Panc1 (cell line): ENCODE measurements around the gene ACOX3.

Experiments used
- POLR2AphosphoS5 ChIP-seq: IDR thresholded peaks from 2 replicates; pipeline ENCODE4 v1.6.1; 2012; ENCODE audit warnings: mild to moderate bottlenecking, low read depth, low read length, moderate library complexity
- SIN3A ChIP-seq: IDR thresholded peaks from 2 replicates; pipeline ENCODE4 v1.6.1; 2012; ENCODE audit warnings: low read depth, mild to moderate bottlenecking, low read length, moderate library complexity, borderline replicate concordance; ENCODE audit not compliant: insufficient read depth
- TCF7L2 ChIP-seq: IDR thresholded peaks from 2 replicates; pipeline ENCODE4 v1.6.1; 2011; ENCODE audit warnings: mild to moderate bottlenecking, low read depth, low read length, inconsistent platforms
- TF ChIP-seq, protein P1 (sequence below): fragments of 450-650 bp; IDR thresholded peaks from 2 replicates; pipeline ENCODE4 v1.5.1; 2017; ENCODE audit warnings: mild to moderate bottlenecking
- TF ChIP-seq, protein P2 (sequence below), 2 experiments: IDR thresholded peaks; 2 replicates each; pipeline ENCODE4 v1.6.1; 2011 to 2012; ENCODE audit warnings: low read depth in 2 of 2, control low read depth in 1 of 2, low read length in 1 of 2, mild to moderate bottlenecking in 1 of 2, moderate library complexity in 1 of 2; ENCODE audit not compliant: insufficient read depth in 1 of 2

GRCh38 chr4:8330821-8331574 lies 109.5 kb downstream of the ACOX3 start:
- TF ChIP-seq, protein P1, sequence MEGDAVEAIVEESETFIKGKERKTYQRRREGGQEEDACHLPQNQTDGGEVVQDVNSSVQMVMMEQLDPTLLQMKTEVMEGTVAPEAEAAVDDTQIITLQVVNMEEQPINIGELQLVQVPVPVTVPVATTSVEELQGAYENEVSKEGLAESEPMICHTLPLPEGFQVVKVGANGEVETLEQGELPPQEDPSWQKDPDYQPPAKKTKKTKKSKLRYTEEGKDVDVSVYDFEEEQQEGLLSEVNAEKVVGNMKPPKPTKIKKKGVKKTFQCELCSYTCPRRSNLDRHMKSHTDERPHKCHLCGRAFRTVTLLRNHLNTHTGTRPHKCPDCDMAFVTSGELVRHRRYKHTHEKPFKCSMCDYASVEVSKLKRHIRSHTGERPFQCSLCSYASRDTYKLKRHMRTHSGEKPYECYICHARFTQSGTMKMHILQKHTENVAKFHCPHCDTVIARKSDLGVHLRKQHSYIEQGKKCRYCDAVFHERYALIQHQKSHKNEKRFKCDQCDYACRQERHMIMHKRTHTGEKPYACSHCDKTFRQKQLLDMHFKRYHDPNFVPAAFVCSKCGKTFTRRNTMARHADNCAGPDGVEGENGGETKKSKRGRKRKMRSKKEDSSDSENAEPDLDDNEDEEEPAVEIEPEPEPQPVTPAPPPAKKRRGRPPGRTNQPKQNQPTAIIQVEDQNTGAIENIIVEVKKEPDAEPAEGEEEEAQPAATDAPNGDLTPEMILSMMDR, result no peak
- TF ChIP-seq, protein P2, sequence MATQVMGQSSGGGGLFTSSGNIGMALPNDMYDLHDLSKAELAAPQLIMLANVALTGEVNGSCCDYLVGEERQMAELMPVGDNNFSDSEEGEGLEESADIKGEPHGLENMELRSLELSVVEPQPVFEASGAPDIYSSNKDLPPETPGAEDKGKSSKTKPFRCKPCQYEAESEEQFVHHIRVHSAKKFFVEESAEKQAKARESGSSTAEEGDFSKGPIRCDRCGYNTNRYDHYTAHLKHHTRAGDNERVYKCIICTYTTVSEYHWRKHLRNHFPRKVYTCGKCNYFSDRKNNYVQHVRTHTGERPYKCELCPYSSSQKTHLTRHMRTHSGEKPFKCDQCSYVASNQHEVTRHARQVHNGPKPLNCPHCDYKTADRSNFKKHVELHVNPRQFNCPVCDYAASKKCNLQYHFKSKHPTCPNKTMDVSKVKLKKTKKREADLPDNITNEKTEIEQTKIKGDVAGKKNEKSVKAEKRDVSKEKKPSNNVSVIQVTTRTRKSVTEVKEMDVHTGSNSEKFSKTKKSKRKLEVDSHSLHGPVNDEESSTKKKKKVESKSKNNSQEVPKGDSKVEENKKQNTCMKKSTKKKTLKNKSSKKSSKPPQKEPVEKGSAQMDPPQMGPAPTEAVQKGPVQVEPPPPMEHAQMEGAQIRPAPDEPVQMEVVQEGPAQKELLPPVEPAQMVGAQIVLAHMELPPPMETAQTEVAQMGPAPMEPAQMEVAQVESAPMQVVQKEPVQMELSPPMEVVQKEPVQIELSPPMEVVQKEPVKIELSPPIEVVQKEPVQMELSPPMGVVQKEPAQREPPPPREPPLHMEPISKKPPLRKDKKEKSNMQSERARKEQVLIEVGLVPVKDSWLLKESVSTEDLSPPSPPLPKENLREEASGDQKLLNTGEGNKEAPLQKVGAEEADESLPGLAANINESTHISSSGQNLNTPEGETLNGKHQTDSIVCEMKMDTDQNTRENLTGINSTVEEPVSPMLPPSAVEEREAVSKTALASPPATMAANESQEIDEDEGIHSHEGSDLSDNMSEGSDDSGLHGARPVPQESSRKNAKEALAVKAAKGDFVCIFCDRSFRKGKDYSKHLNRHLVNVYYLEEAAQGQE (IDR thresholded peaks at IDR 0.05; ENCODE audit: insufficient read depth in 1 of 2, low read depth in 2 of 2, low read length in 1 of 2), result no peak
- TF ChIP-seq SIN3A, result no peak
- no peak for TF ChIP-seq POLR2AphosphoS5
- no peak for TF ChIP-seq TCF7L2
